Measurements from ENCODE around the gene STAT4. TPM values are rescaled to one million over a fixed set of nuclear protein-coding genes. Genes with fewer than 3 reads are reported as not detected.

STAT4 gene
- total RNA-seq, 1 donor from 2014 or later: 2.6 TPM

DNA sequence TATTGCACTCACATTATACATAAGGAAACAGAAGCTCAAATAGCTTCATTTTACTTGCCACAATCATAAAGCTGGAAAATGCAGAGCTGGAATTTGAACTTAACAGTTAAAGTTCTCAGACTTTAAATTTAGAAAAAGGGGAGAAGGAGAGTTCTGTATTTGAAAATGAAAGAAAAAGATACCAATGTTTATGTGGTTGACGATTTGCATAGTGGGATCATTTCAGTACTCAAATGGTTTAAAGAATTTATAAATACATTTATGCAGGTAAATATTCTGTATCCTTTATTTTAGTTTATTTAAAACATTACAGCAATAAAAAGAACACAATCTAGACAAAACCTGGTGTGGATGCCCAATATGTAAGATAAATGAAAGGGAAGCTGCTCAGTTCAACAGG, 25.5 kb upstream of the STAT4 start:
- Histone ChIP-seq H3K9ac (ENCODE audit: low read depth in 1 of 3, low read length in 3 of 3) (no peak overlapping the region), H3K27me3 (ENCODE audit: control insufficient read depth in 3 of 3, insufficient read depth in 3 of 3, low read length in 3 of 3) (no peaks in the 10 kb centered on the region), H3K4me1 (ENCODE audit: control insufficient read depth in 3 of 3, insufficient read depth in 3 of 3, low read length in 3 of 3) (peaks cover 0 to 7% (median 0%) of the 10 kb centered on the region in 3 donors), H3K36me3 (ENCODE audit: control insufficient read depth in 3 of 3, insufficient read depth in 3 of 3, low read length in 3 of 3) (no peaks in the 10 kb centered on the region), H3K4me3 (ENCODE audit: low read length in 3 of 3) (no peak overlapping the region), H3K27ac (ENCODE audit: low read depth, low read length) (no peak overlapping the region), H3K9me3 (ENCODE audit: control insufficient read depth in 3 of 3, low read length in 3 of 3) (no peaks in the 10 kb centered on the region)

GRCh38 chr2:191174442-191174841, 23.6 kb upstream of the STAT4 start:
- Histone ChIP-seq H3K27ac (ENCODE audit: low read depth, low read length) (no peak overlapping the region), H3K36me3 (ENCODE audit: control insufficient read depth in 3 of 3, insufficient read depth in 3 of 3, low read length in 3 of 3) (no peaks in the 10 kb centered on the region), H3K4me1 (ENCODE audit: control insufficient read depth in 3 of 3, insufficient read depth in 3 of 3, low read length in 3 of 3) (peaks cover 0 to 9% (median 0%) of the 10 kb centered on the region in 3 donors), H3K9me3 (ENCODE audit: control insufficient read depth in 3 of 3, low read length in 3 of 3) (no peaks in the 10 kb centered on the region), H3K4me3 (ENCODE audit: low read length in 3 of 3) (no peak overlapping the region), H3K27me3 (ENCODE audit: control insufficient read depth in 3 of 3, insufficient read depth in 3 of 3, low read length in 3 of 3) (no peaks in the 10 kb centered on the region), H3K9ac (ENCODE audit: low read depth in 1 of 3, low read length in 3 of 3) (no peak overlapping the region)

DNA sequence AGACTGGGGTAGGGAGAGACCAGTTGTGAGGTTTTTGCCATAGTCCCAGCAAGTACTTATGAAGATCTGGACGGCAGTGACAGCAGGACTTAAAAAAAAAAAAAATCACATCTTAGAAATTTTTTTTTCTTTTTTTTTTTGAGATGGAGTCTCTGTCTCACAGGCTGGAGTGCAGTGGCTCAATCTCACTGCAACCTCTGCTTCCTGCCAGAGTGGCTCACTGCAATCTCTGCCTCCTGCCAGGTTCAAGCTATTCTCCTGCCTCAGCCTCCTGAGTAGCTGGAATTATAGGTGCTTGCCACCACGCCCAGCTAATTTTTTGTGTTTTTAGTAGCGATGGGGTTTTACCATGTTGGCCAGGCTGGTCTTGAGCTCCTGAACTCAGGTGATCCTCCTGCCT, 22.4 kb upstream of the STAT4 start:
- H3K27ac ChIP-seq (ENCODE audit: low read depth, low read length): no peak overlapping the region
- H3K4me1 ChIP-seq (ENCODE audit: control insufficient read depth in 3 of 3, insufficient read depth in 3 of 3, low read length in 3 of 3): peaks cover 0 to 9% (median 0%) of the 10 kb centered on the region in 3 donors
- H3K36me3 ChIP-seq (ENCODE audit: control insufficient read depth in 3 of 3, insufficient read depth in 3 of 3, low read length in 3 of 3): no peaks in the 10 kb centered on the region
- no peaks in the 10 kb centered on the region for H3K27me3 ChIP-seq (ENCODE audit: control insufficient read depth in 3 of 3, insufficient read depth in 3 of 3, low read length in 3 of 3)
- H3K9me3 ChIP-seq (ENCODE audit: control insufficient read depth in 3 of 3, low read length in 3 of 3): no peaks in the 10 kb centered on the region
- H3K9ac ChIP-seq (ENCODE audit: low read depth in 1 of 3, low read length in 3 of 3): no peak overlapping the region
- no peak overlapping the region for H3K4me3 ChIP-seq (ENCODE audit: low read length in 3 of 3)

DNA sequence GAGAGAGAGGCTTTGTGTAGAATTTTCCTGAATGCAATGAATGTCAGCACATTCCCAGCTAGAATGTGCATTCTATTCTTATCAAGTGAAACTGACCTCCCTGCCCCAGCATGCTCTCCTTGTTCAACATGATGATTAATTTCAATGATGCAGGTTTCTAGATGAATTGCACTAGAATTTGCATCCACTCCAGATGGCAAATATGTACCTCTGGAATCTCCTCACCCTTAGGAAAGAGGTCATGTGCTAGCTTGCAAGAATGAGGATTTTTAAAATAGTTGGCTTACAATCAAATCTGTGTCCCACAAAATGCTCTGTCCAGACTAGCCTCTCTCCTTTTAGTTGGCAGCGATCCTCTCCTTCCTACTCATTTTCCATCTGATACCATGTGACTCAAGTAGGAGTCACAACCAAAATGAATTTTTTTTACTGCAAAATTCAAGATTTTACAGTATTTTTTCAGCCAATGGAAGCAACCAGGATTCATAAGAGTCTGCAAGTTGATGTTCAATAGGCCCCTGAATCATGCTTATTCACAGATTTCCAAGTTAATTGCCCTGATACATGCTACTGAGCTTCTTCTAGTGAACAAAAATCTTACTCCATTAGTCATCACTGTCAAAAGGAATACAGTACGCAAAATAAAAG, 21.0 kb upstream of the STAT4 start:
- Histone ChIP-seq H3K9me3 (ENCODE audit: control insufficient read depth in 3 of 3, low read length in 3 of 3) (no peaks in the 10 kb centered on the region), H3K27me3 (ENCODE audit: control insufficient read depth in 3 of 3, insufficient read depth in 3 of 3, low read length in 3 of 3) (no peaks in the 10 kb centered on the region), H3K4me3 (ENCODE audit: low read length in 3 of 3) (no peak overlapping the region), H3K27ac (ENCODE audit: low read depth, low read length) (no peak overlapping the region), H3K4me1 (ENCODE audit: control insufficient read depth in 3 of 3, insufficient read depth in 3 of 3, low read length in 3 of 3) (peaks cover under 1 to 15% (median 4%) of the 10 kb centered on the region in 3 donors), H3K36me3 (ENCODE audit: control insufficient read depth in 3 of 3, insufficient read depth in 3 of 3, low read length in 3 of 3) (no peaks in the 10 kb centered on the region), H3K9ac (ENCODE audit: low read depth in 1 of 3, low read length in 3 of 3) (no peak overlapping the region)

DNA sequence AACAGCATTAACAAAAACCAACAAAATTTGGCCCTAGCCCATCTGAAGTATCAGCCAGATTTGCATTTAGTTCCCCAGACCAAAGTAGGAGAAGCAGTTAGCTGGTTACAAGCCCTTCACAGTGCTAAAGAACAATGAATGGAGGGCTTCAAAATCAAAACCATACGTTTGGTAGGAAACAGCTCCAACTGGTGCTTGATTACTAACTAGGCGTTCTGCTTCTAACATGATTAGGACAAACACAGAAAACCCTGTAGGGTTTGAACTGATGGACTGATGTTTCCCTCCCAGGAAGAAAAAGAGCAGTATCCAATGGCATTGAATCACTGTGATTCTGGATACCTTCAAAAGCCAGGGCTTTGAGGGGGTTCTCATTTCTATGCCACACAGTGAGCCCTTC, 20.5 kb upstream of the STAT4 start:
- no peak overlapping the region for H3K4me3 ChIP-seq (ENCODE audit: low read length in 3 of 3)
- H3K27me3 ChIP-seq (ENCODE audit: control insufficient read depth in 3 of 3, insufficient read depth in 3 of 3, low read length in 3 of 3): no peaks in the 10 kb centered on the region
- H3K4me1 ChIP-seq (ENCODE audit: control insufficient read depth in 3 of 3, insufficient read depth in 3 of 3, low read length in 3 of 3): peaks cover 6 to 21% (median 8%) of the 10 kb centered on the region in 3 donors
- H3K9ac ChIP-seq (ENCODE audit: low read depth in 1 of 3, low read length in 3 of 3): no peak overlapping the region
- no peak overlapping the region for H3K27ac ChIP-seq (ENCODE audit: low read depth, low read length)
- no peaks in the 10 kb centered on the region for H3K9me3 ChIP-seq (ENCODE audit: control insufficient read depth in 3 of 3, low read length in 3 of 3)
- H3K36me3 ChIP-seq (ENCODE audit: control insufficient read depth in 3 of 3, insufficient read depth in 3 of 3, low read length in 3 of 3): no peaks in the 10 kb centered on the region

GRCh38 chr2:191170773-191171172, 20.0 kb upstream of the STAT4 start:
- Histone ChIP-seq H3K4me1 (ENCODE audit: control insufficient read depth in 3 of 3, insufficient read depth in 3 of 3, low read length in 3 of 3) (peaks cover 10 to 26% (median 12%) of the 10 kb centered on the region in 3 donors), H3K27ac (ENCODE audit: low read depth, low read length) (no peak overlapping the region), H3K27me3 (ENCODE audit: control insufficient read depth in 3 of 3, insufficient read depth in 3 of 3, low read length in 3 of 3) (no peaks in the 10 kb centered on the region), H3K9me3 (ENCODE audit: control insufficient read depth in 3 of 3, low read length in 3 of 3) (no peaks in the 10 kb centered on the region), H3K36me3 (ENCODE audit: control insufficient read depth in 3 of 3, insufficient read depth in 3 of 3, low read length in 3 of 3) (no peaks in the 10 kb centered on the region), H3K9ac (ENCODE audit: low read depth in 1 of 3, low read length in 3 of 3) (no peak overlapping the region), H3K4me3 (ENCODE audit: low read length in 3 of 3) (no peak overlapping the region)

DNA sequence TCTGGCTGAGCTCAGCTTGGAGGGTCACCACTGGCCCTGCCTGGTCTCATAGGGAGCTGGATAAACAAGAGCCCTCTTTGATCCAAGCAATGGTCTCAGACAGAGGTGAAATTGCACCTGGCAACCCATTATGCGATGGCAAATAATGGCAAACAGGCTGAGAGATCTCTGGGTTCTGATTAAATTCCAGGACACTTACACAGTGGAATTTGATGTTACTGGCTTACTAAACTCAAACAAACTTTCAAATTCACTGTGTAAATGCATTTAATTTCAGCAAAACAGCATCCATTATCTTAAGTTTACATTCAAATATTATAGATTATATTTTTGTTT, 19.5 kb upstream of the STAT4 start:
- no peaks in the 10 kb centered on the region for H3K36me3 ChIP-seq (ENCODE audit: control insufficient read depth in 3 of 3, insufficient read depth in 3 of 3, low read length in 3 of 3)
- H3K9me3 ChIP-seq (ENCODE audit: control insufficient read depth in 3 of 3, low read length in 3 of 3): no peaks in the 10 kb centered on the region
- no peak overlapping the region for H3K27ac ChIP-seq (ENCODE audit: low read depth, low read length)
- no peak overlapping the region for H3K4me3 ChIP-seq (ENCODE audit: low read length in 3 of 3)
- H3K9ac ChIP-seq (ENCODE audit: low read depth in 1 of 3, low read length in 3 of 3): no peak overlapping the region
- H3K27me3 ChIP-seq (ENCODE audit: control insufficient read depth in 3 of 3, insufficient read depth in 3 of 3, low read length in 3 of 3): no peaks in the 10 kb centered on the region
- H3K4me1 ChIP-seq (ENCODE audit: control insufficient read depth in 3 of 3, insufficient read depth in 3 of 3, low read length in 3 of 3): peaks cover 12 to 31% (median 17%) of the 10 kb centered on the region in 3 donors

- Histone ChIP-seq H3K9ac (ENCODE audit: low read depth in 1 of 3, low read length in 3 of 3) (no peak overlapping the region), H3K9me3 (ENCODE audit: control insufficient read depth in 3 of 3, low read length in 3 of 3) (no peaks in the 10 kb centered on the region), H3K36me3 (ENCODE audit: control insufficient read depth in 3 of 3, insufficient read depth in 3 of 3, low read length in 3 of 3) (no peaks in the 10 kb centered on the region), H3K27ac (ENCODE audit: low read depth, low read length) (no peak overlapping the region), H3K4me1 (ENCODE audit: control insufficient read depth in 3 of 3, insufficient read depth in 3 of 3, low read length in 3 of 3) (peaks cover 12 to 33% (median 18%) of the 10 kb centered on the region in 3 donors), H3K27me3 (ENCODE audit: control insufficient read depth in 3 of 3, insufficient read depth in 3 of 3, low read length in 3 of 3) (no peaks in the 10 kb centered on the region), H3K4me3 (ENCODE audit: low read length in 3 of 3) (no peak overlapping the region)
These were observed 18.9 kb upstream of the STAT4 start for GRCh38 chr2:191169456-191170300.

- Histone ChIP-seq H3K36me3 (ENCODE audit: control insufficient read depth in 3 of 3, insufficient read depth in 3 of 3, low read length in 3 of 3) (no peaks in the 10 kb centered on the region), H3K4me3 (ENCODE audit: low read length in 3 of 3) (no peak overlapping the region), H3K9me3 (ENCODE audit: control insufficient read depth in 3 of 3, low read length in 3 of 3) (no peaks in the 10 kb centered on the region), H3K27me3 (ENCODE audit: control insufficient read depth in 3 of 3, insufficient read depth in 3 of 3, low read length in 3 of 3) (no peaks in the 10 kb centered on the region), H3K9ac (ENCODE audit: low read depth in 1 of 3, low read length in 3 of 3) (no peak overlapping the region), H3K4me1 (ENCODE audit: control insufficient read depth in 3 of 3, insufficient read depth in 3 of 3, low read length in 3 of 3) (peaks cover 12 to 30% (median 18%) of the 10 kb centered on the region in 3 donors), H3K27ac (ENCODE audit: low read depth, low read length) (no peak overlapping the region)
These were observed 17.0 kb upstream of the STAT4 start for GRCh38 chr2:191167766-191168165.

- Histone ChIP-seq H3K9ac (ENCODE audit: low read depth in 1 of 3, low read length in 3 of 3) (no peak overlapping the region), H3K9me3 (ENCODE audit: control insufficient read depth in 3 of 3, low read length in 3 of 3) (no peaks in the 10 kb centered on the region), H3K27ac (ENCODE audit: low read depth, low read length) (peak overlapping the region; percentile 37), H3K4me1 (ENCODE audit: control insufficient read depth in 3 of 3, insufficient read depth in 3 of 3, low read length in 3 of 3) (peaks cover 12 to 28% (median 18%) of the 10 kb centered on the region in 3 donors), H3K36me3 (ENCODE audit: control insufficient read depth in 3 of 3, insufficient read depth in 3 of 3, low read length in 3 of 3) (no peaks in the 10 kb centered on the region), H3K27me3 (ENCODE audit: control insufficient read depth in 3 of 3, insufficient read depth in 3 of 3, low read length in 3 of 3) (no peaks in the 10 kb centered on the region), H3K4me3 (ENCODE audit: low read length in 3 of 3) (no peak overlapping the region)
These were observed 16.1 kb upstream of the STAT4 start for GRCh38 chr2:191166756-191167445.

Measured in skeletal muscle tissue (tissue), 4 donors.